Sigmoid colon (tissue), 4 donors: Measurements from ENCODE around the gene GRAMD4.

Experiments
- CTCF ChIP-seq, 4 experiments: fragments of 450-650 bp in 3 of 4; fragments of 200-600 bp in 1 of 4; IDR thresholded peaks; one replicate each; pipeline ENCODE4 v1.5.1; 2016 to 2019; ENCODE audit warnings: antibody characterized with exemption in 4 of 4, mild to moderate bottlenecking in 3 of 4, moderate library complexity in 2 of 4
- EP300 ChIP-seq, 4 donors: sonication (generic); formaldehyde crosslinking; IDR thresholded peaks; one replicate each; pipeline ENCODE4 v1.6.1; 2017; ENCODE audit warnings: antibody characterized with exemption in 4 of 4
- POLR2A ChIP-seq, 2 donors: fragments of 450-650 bp; IDR thresholded peaks; one replicate each; pipeline ENCODE4 v1.6.1; 2016; ENCODE audit warnings: antibody characterized with exemption in 2 of 2, mild to moderate bottlenecking in 2 of 2, moderate library complexity in 2 of 2
- POLR2AphosphoS5 ChIP-seq, 4 donors: sonication (generic); formaldehyde crosslinking; IDR thresholded peaks; one replicate each; pipeline ENCODE4 v1.6.1; 2017; ENCODE audit warnings: antibody characterized with exemption in 4 of 4

GRCh38 chr22:46612904-46613605, 7.1 kb upstream of the GRAMD4 start:
- TF ChIP-seq CTCF (IDR thresholded peaks at IDR 0.05) (no peak), POLR2A (IDR thresholded peaks at IDR 0.05) (no peak), POLR2AphosphoS5 (IDR thresholded peaks at IDR 0.05) (no peak), EP300 (IDR thresholded peaks at IDR 0.05) (no peak)
